ENCODE data around the gene ANKRD6.

GRCh38 chr6:89662659-89663223 lies 229.8 kb downstream of the ANKRD6 start:
- TF ChIP-seq CTCF (IDR thresholded peaks at IDR 0.05) (no peak), POLR2A (IDR thresholded peaks at IDR 0.05) (no peak)
